ENCODE measurements around the gene CSTF3. TPM values are rescaled to one million over a fixed set of nuclear protein-coding genes. Genes with fewer than 3 reads are reported as not detected.
A peak's percentile ranks its signal among the peaks of the same experiment; 100 is the strongest.

CSTF3 gene
- total and polyA plus RNA-seq, 9 of the 15 experiments (the other 6 are each of a cell fraction or from before 2014, with no cell fraction given): 37.0 to 111 (median 61.0) TPM

- Histone ChIP-seq H3K79me2 (ENCODE audit: control insufficient read depth, insufficient read depth, low read length) (no peaks in the 10 kb centered on the region), H3K9ac (ENCODE audit: insufficient read depth in 1 of 2, low read depth in 2 of 2, low read length in 2 of 2) (no peak overlapping the region), H3K27ac (ENCODE audit: extremely low read depth, low read depth, low read length) (no peak overlapping the region), H3K9me3 (replicated peaks; ENCODE audit: control insufficient read depth, insufficient read depth, low read depth, low read length) (no peaks in the 10 kb centered on the region), H3K9me1 (ENCODE audit: control insufficient read depth, insufficient read depth, low read length) (peaks cover 4% of the 10 kb centered on the region), H3K4me1 (replicated peaks in 1 of 2; ENCODE audit: control insufficient read depth in 2 of 2, insufficient read depth in 2 of 2, low read length in 2 of 2) (peaks cover 3 to 8% of the 10 kb centered on the region in 2 experiments; a peak in 4 of 5 replicates), H3K36me3 (ENCODE audit: control insufficient read depth, insufficient read depth, low read length) (no peaks in the 10 kb centered on the region), H3K4me3 (no peak overlapping the region), H3K4me2 (ENCODE audit: insufficient read depth, low read length) (no peak overlapping the region), H3K27me3 (ENCODE audit: control insufficient read depth in 2 of 2, insufficient read depth in 2 of 2, low read length in 2 of 2) (no peaks in the 10 kb centered on the region), H4K20me1 (replicated peaks; ENCODE audit: control insufficient read depth, insufficient read depth, low read length) (no peaks in the 10 kb centered on the region), H2AFZ (ENCODE audit: low read depth, low read length) (peak overlapping the region; percentile 5; the same call in 1 of the 2 replicates)
- intact Hi-C loops (cut with micrococcal nuclease): no loop called here
- ChIA-PET POLR2A (no interaction called here), CTCF (ENCODE audit: low intra/inter-chr PET ratio) (no interaction called here)
- no peak for DNase-seq (ENCODE audit: extremely low read depth in 1 of 4, low spot score in 3 of 4)
- peak; percentile 75 for ATAC-seq
- WGBS (ENCODE audit: insufficient coverage, low coverage, missing lambda C conversion rate): 17% methylated on average over 3 of the region's 3 CpGs
- in situ Hi-C loops (cut with MboI): no loop called here
- no TSS peak for BruUV-seq (replicated peaks)
- no peak for FAIRE-seq
- TF ChIP-seq MTF1 (CRISPR knock-in tag; IDR thresholded peaks at IDR 0.05; ENCODE audit: borderline replicate concordance) (no peak), NFYB (IDR thresholded peaks at IDR 0.05; ENCODE audit: extremely low read depth, insufficient read length) (peak; percentile 22), RBM25 (IDR thresholded peaks at IDR 0.05; ENCODE audit: low read depth, low read length, severe bottlenecking) (peak; percentile 18), MYNN (IDR thresholded peaks at IDR 0.05) (no peak), MYNN (CRISPR knock-in tag; IDR thresholded peaks at IDR 0.05) (no peak)
Measured at GRCh38 chr11:33179348-33179803, 18.1 kb upstream of the CSTF3 start.

- Histone ChIP-seq H3K4me3 (no peak overlapping the region), H3K4me2 (ENCODE audit: insufficient read depth, low read length) (no peak overlapping the region), H3K9me3 (replicated peaks; ENCODE audit: control insufficient read depth, insufficient read depth, low read depth, low read length) (no peaks in the 10 kb centered on the region), H3K36me3 (ENCODE audit: control insufficient read depth, insufficient read depth, low read length) (no peaks in the 10 kb centered on the region), H3K9ac (ENCODE audit: insufficient read depth in 1 of 2, low read depth in 2 of 2, low read length in 2 of 2) (no peak overlapping the region), H3K9me1 (ENCODE audit: control insufficient read depth, insufficient read depth, low read length) (peaks cover 4% of the 10 kb centered on the region), H3K4me1 (replicated peaks in 1 of 2; ENCODE audit: control insufficient read depth in 2 of 2, insufficient read depth in 2 of 2, low read length in 2 of 2) (peaks cover 3 to 8% of the 10 kb centered on the region in 2 experiments; a peak in 4 of 5 replicates), H3K27ac (ENCODE audit: extremely low read depth, low read depth, low read length) (no peak overlapping the region), H3K79me2 (ENCODE audit: control insufficient read depth, insufficient read depth, low read length) (no peaks in the 10 kb centered on the region), H2AFZ (ENCODE audit: low read depth, low read length) (no peak overlapping the region), H3K27me3 (ENCODE audit: control insufficient read depth in 2 of 2, insufficient read depth in 2 of 2, low read length in 2 of 2) (no peaks in the 10 kb centered on the region), H4K20me1 (replicated peaks; ENCODE audit: control insufficient read depth, insufficient read depth, low read length) (no peaks in the 10 kb centered on the region)
- intact Hi-C loops (cut with micrococcal nuclease) (no loop called here), in situ Hi-C loops (cut with MboI) (no loop called here)
- DNase-seq (ENCODE audit: extremely low read depth in 1 of 4, low spot score in 3 of 4): peak in 1 of 4 experiments; percentile 37
- no TSS peak for BruUV-seq (replicated peaks)
- ChIA-PET CTCF (ENCODE audit: low intra/inter-chr PET ratio) (no interaction called here), POLR2A (interaction anchor here (0.6 to 2.7 kb wide), 3 partner anchors 12 to 261 kb away, joined by 3 to 9 read pairs (median 4); no protein-coding TSS in a partner anchor)
- ATAC-seq: peak; percentile 38
- 8% methylated on average over 5 of the region's 5 CpGs for whole genome bisulfite sequencing (ENCODE audit: insufficient coverage, low coverage, missing lambda C conversion rate)
- no peak for FAIRE-seq
- TF ChIP-seq MXI1 (IDR thresholded peaks at IDR 0.05; ENCODE audit: low read depth, low read length) (no peak), E2F3 (CRISPR knock-in tag; IDR thresholded peaks at IDR 0.05) (no peak), PREB (CRISPR knock-in tag; IDR thresholded peaks at IDR 0.05) (no peak), RCOR1 (IDR thresholded peaks at IDR 0.05; ENCODE audit: borderline replicate concordance in 1 of 2, low read depth in 2 of 2, low read length in 2 of 2) (peak in 1 of 2 experiments; percentile 27; a peak in 1 of 4 replicates), SMARCA4 (IDR thresholded peaks at IDR 0.05) (no peak), L3MBTL2 (IDR thresholded peaks at IDR 0.05) (peak; percentile 74), ARID1B (IDR thresholded peaks at IDR 0.05) (peak; percentile 13; the same call in 1 of the 2 replicates), SP1 (CRISPR knock-in tag; IDR thresholded peaks at IDR 0.05) (no peak)
Measured at GRCh38 chr11:33178443-33179180, 17.3 kb upstream of the CSTF3 start.
